WI38 (cell line): ENCODE results near the gene BCAR1.

Experiments
- H3K4me3 ChIP-seq: 2 replicates; pipeline ENCODE4 v1.5.1; 2011; ENCODE audit warnings: low read depth, mild to moderate bottlenecking, control low read depth, low read length
- TF ChIP-seq, protein P1 (sequence below): IDR thresholded peaks from 2 replicates; pipeline ENCODE4 v1.5.1; 2012; ENCODE audit warnings: low read depth, mild to moderate bottlenecking, control low read depth, low read length

BCAR1 gene

DNA sequence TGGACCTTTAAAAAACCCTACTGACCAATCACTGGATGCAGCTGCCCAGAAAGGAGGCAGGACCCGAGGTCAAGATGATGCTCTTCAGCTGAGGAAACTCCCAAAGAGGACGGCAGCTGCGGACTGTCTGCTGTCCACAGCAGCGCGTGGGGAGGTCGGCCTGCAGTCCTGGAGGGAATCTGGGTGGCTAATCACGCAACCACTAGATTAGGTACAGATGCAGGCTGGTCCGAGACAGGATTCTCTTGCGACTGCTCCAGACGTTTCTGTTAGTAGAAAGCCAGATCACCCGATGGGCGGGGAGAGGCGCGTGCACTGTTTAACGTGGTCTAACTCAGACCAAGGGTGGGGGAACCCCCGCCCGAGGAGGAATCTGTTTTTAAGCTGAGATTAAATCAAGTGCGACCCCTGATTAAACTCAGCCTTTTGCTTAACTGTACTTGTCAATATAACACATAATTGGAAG is 53.3 kb downstream of the BCAR1 start:
- TF ChIP-seq, protein P1, sequence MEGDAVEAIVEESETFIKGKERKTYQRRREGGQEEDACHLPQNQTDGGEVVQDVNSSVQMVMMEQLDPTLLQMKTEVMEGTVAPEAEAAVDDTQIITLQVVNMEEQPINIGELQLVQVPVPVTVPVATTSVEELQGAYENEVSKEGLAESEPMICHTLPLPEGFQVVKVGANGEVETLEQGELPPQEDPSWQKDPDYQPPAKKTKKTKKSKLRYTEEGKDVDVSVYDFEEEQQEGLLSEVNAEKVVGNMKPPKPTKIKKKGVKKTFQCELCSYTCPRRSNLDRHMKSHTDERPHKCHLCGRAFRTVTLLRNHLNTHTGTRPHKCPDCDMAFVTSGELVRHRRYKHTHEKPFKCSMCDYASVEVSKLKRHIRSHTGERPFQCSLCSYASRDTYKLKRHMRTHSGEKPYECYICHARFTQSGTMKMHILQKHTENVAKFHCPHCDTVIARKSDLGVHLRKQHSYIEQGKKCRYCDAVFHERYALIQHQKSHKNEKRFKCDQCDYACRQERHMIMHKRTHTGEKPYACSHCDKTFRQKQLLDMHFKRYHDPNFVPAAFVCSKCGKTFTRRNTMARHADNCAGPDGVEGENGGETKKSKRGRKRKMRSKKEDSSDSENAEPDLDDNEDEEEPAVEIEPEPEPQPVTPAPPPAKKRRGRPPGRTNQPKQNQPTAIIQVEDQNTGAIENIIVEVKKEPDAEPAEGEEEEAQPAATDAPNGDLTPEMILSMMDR, result no peak
- H3K4me3 ChIP-seq, result no peak overlapping the region; the same call in 1 of the 2 replicates

DNA sequence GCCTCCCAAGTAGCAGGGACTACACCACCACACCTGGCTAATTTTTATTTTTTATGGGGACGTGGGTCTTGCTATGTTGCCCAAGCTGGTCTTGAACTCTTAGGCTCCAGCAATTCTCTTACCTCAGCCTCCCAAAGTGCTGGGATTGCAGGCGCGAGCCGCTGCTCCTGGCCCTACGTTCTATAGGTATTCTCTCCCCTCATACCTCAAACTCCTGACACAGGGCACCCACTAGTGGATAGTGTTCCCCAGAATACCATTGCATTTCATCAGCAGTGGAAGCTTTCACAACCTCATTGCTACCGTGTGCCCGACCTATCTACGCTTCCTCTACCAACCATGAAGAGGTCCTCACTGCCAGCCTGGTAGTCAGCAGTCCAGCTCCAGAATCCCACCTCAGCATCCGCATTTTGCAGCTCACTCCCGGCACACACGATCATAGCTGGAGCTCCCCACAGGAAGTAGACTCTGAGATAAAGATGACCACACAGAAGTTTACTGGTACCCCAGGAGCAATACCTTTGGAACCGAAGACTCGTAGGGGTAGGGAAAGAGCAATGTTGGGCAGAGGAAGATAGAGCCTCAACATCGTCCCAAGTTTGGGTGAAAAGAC is 53.8 kb downstream of the BCAR1 start:
- no peak overlapping the region for H3K4me3 ChIP-seq
- TF ChIP-seq, protein P1, result no peak

DNA sequence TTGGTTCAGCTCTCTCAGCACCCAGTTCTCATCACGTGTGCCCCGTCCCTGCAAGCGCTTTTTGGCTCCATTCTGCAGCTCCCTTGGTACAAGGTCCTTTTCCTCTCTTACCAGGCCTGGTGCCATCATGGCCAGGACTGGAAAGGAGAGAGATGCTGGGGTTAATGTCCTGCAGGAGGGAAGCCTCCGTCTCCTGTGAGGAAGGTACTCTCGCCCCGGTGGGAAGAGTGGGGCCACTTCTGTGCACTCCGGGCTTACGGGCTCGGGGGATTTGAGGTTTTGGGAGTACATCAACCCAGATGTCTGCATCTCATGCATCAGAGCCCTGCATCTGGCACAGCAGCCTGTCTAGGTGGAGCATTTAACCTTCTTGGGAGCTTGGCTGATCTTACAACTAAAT is 54.6 kb downstream of the BCAR1 start:
- TF ChIP-seq, protein P1, result no peak
- no peak overlapping the region for H3K4me3 ChIP-seq

DNA sequence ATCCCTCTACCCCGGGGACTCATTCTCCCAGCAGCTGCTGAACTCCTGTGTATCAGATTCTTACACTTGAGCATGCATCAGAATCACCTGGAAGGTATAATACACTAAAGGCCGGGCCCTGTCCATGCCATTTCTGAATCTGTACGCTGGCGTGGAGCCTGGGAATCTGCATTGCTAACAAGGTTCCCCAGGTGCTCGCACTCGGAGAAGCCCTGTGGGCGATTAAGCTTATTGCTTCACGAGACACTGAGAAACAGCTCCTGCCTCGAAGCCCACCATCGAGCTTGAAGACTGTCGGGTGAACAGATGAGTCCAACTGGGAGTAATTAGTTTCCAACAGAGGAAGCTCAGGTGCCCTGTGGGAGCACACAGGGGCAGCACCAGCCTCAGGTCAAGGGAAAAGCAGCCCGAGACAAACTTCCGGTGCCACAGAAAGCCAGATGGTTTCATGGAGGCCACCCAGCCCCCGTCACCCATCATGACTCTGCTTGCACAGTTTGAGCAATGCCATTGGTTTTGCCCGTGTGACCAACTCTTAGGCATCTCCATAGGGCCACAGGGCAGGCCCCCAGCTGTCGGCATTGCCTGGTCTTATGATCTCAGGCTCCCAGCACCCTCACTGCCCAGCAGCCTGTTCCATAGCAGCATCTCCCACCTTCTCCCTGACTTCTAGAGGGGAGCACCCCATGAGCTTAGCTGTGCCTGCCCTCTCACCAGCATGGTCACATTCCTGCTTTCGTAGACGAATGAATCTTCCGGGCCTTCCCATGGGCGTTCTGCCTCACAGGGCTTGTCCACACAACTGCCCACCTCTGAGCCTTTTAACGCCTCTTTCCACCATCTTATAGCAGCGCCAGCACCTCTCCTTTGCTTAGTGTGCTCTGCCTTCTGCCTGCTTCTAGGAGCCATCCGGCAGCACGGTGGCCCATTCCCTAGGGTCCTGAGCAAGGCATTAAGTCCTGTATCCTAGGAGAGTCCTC is 55.3 kb downstream of the BCAR1 start:
- H3K4me3 ChIP-seq, result no peak overlapping the region

DNA sequence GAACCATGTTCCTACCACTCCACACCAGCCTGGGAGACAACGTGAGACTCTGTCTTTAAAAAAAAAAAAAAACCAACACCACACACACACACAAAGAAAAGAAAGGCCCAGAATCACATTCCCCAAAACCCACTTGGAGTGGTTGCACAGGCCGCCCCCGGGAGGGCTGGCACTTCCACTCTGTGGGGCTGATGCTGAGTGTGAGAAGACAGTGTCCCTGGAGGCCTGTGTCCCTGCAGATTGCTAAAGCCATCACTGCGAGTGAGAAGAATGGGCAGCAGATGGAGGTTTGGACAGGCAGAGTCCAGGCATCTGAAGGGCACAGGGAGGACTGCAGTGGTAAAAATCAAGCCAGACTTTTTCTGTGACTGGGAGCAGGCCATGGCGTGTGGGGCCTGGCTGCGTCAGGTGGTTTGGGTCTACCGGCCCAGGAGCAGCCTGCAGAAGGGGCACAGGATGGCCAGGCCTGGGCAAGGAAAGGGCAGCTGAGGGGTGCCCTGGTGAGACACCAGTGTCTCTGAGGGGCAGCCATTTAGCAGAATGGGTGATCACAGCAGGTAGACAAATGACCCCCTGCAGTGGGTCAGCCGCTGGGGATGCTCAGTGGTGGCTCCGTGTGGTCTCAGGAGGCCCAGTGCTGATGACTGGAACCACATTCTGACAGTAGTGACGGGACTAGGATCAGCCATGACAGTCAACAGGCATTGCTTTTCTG is 57.5 kb downstream of the BCAR1 start:
- TF ChIP-seq, protein P1, result no peak
- H3K4me3 ChIP-seq, result no peak overlapping the region

More for the DNA sequence above, 55.3 kb downstream of the BCAR1 start:
- TF ChIP-seq, protein P1, result no peak

DNA sequence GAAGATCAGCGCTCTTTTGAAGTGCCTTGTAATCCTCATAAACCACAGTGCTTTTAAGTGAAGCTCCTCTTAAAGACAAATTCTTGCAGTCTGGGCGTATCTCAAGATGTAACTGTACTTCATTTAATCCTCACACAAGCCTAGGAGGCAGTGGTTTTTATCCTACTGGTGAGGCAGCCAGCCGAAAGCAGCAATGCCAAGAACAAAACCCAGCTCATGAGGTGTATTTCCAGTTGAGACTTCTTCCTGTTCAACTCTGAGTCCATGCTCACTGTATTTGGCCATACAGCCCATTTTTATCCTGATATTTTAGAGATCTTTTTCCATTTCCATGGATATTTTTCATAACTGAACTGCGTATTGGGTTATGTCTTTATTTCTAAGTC is 58.2 kb downstream of the BCAR1 start:
- no peak overlapping the region for H3K4me3 ChIP-seq
- TF ChIP-seq, protein P1, result no peak
